WTC11 (cell line): ENCODE results near the gene HOXA2.

Experiments used
- CREB1 ChIP-seq: sonication (generic); formaldehyde crosslinking; IDR thresholded peaks from 2 replicates; pipeline ENCODE4 v1.8.0; 2023; ENCODE audit warnings: mild to moderate bottlenecking, missing genetic modification reagents
- FOXJ3 ChIP-seq: sonication (generic); formaldehyde crosslinking; IDR thresholded peaks from 2 replicates; pipeline ENCODE4 v1.9.0; 2021; ENCODE audit warnings: missing genetic modification reagents, mild to moderate bottlenecking, borderline replicate concordance
- GABPB1 ChIP-seq: sonication (generic); formaldehyde crosslinking; IDR thresholded peaks from 2 replicates; pipeline ENCODE4 v1.8.1; 2023; ENCODE audit warnings: mild to moderate bottlenecking, missing genetic modification reagents
- JUN ChIP-seq: sonication (generic); formaldehyde crosslinking; IDR thresholded peaks from 2 replicates; pipeline ENCODE4 v1.8.0; 2023; ENCODE audit warnings: mild to moderate bottlenecking, missing genetic modification reagents
- NFYB ChIP-seq: sonication (generic); formaldehyde crosslinking; conservative IDR thresholded peaks from 2 replicates; pipeline ENCODE4 v1.8.0; 2022; ENCODE audit warnings: low read depth, missing genetic modification reagents
- TCF7 ChIP-seq: sonication (generic); formaldehyde crosslinking; IDR thresholded peaks from 2 replicates; pipeline ENCODE4 v1.8.0; 2022; ENCODE audit warnings: mild to moderate bottlenecking, low read depth, missing genetic modification reagents, moderate library complexity
- TEAD4 ChIP-seq: sonication (generic); formaldehyde crosslinking; IDR thresholded peaks from 2 replicates; pipeline ENCODE4 v1.8.0; 2022; ENCODE audit warnings: mild to moderate bottlenecking, missing genetic modification reagents
- ZNF121 ChIP-seq: sonication (generic); formaldehyde crosslinking; IDR thresholded peaks from 2 replicates; pipeline ENCODE4 v1.8.0; 2023; ENCODE audit warnings: missing genetic modification reagents
- TF ChIP-seq, protein P1 (sequence below): fragments of 200-600 bp; IDR thresholded peaks from 2 replicates; pipeline ENCODE4 v1.8.0; 2022; ENCODE audit warnings: antibody characterized with exemption
- TF ChIP-seq, protein P2 (sequence below): sonication (generic); formaldehyde crosslinking; IDR thresholded peaks from 2 replicates; pipeline ENCODE4 v1.8.1; 2023; ENCODE audit warnings: mild to moderate bottlenecking, missing genetic modification reagents, moderate library complexity
- TF ChIP-seq, protein P3 (sequence below): sonication (generic); formaldehyde crosslinking; IDR thresholded peaks from 2 replicates; pipeline ENCODE4 v1.8.0; 2022; ENCODE audit warnings: mild to moderate bottlenecking, missing genetic modification reagents
- TF ChIP-seq, protein P4 (sequence below): sonication (generic); formaldehyde crosslinking; IDR thresholded peaks from 2 replicates; pipeline ENCODE4 v1.8.0; 2022; ENCODE audit warnings: missing genetic modification reagents

DNA sequence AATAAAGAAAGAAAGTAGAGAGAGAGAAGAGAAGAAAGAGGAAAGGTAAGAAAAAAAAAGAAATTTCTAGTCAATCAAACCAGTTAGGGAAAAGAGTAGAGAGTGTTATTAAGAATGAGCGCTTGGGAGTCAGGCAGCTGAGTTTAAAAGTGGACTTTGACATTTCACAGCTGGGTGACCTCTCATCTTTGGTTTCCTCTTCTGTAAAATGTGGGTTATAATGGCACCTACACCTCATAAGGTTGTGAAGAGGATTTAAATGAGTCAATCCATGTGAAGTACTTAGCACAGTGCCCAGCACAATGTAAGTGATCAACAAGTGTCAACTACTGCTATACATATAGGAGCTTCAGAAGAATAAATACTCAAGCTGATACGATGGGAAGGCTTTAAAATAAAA is 18.8 kb downstream of the HOXA2 start:
- TF ChIP-seq CREB1 (CRISPR knock-in tag) (no peak), JUN (no peak), FOXJ3 (CRISPR knock-in tag) (no peak), TEAD4 (CRISPR knock-in tag) (no peak), ZNF121 (CRISPR knock-in tag) (no peak), NFYB (CRISPR knock-in tag) (no peak), TCF7 (CRISPR knock-in tag) (no peak), GABPB1 (CRISPR knock-in tag) (no peak)
- TF ChIP-seq, protein P1, sequence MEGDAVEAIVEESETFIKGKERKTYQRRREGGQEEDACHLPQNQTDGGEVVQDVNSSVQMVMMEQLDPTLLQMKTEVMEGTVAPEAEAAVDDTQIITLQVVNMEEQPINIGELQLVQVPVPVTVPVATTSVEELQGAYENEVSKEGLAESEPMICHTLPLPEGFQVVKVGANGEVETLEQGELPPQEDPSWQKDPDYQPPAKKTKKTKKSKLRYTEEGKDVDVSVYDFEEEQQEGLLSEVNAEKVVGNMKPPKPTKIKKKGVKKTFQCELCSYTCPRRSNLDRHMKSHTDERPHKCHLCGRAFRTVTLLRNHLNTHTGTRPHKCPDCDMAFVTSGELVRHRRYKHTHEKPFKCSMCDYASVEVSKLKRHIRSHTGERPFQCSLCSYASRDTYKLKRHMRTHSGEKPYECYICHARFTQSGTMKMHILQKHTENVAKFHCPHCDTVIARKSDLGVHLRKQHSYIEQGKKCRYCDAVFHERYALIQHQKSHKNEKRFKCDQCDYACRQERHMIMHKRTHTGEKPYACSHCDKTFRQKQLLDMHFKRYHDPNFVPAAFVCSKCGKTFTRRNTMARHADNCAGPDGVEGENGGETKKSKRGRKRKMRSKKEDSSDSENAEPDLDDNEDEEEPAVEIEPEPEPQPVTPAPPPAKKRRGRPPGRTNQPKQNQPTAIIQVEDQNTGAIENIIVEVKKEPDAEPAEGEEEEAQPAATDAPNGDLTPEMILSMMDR = no peak
- TF ChIP-seq, protein P2, sequence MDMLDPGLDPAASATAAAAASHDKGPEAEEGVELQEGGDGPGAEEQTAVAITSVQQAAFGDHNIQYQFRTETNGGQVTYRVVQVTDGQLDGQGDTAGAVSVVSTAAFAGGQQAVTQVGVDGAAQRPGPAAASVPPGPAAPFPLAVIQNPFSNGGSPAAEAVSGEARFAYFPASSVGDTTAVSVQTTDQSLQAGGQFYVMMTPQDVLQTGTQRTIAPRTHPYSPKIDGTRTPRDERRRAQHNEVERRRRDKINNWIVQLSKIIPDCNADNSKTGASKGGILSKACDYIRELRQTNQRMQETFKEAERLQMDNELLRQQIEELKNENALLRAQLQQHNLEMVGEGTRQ = no peak
- TF ChIP-seq, protein P3, sequence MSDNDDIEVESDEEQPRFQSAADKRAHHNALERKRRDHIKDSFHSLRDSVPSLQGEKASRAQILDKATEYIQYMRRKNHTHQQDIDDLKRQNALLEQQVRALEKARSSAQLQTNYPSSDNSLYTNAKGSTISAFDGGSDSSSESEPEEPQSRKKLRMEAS (CRISPR knock-in tag) = no peak
- TF ChIP-seq, protein P4, sequence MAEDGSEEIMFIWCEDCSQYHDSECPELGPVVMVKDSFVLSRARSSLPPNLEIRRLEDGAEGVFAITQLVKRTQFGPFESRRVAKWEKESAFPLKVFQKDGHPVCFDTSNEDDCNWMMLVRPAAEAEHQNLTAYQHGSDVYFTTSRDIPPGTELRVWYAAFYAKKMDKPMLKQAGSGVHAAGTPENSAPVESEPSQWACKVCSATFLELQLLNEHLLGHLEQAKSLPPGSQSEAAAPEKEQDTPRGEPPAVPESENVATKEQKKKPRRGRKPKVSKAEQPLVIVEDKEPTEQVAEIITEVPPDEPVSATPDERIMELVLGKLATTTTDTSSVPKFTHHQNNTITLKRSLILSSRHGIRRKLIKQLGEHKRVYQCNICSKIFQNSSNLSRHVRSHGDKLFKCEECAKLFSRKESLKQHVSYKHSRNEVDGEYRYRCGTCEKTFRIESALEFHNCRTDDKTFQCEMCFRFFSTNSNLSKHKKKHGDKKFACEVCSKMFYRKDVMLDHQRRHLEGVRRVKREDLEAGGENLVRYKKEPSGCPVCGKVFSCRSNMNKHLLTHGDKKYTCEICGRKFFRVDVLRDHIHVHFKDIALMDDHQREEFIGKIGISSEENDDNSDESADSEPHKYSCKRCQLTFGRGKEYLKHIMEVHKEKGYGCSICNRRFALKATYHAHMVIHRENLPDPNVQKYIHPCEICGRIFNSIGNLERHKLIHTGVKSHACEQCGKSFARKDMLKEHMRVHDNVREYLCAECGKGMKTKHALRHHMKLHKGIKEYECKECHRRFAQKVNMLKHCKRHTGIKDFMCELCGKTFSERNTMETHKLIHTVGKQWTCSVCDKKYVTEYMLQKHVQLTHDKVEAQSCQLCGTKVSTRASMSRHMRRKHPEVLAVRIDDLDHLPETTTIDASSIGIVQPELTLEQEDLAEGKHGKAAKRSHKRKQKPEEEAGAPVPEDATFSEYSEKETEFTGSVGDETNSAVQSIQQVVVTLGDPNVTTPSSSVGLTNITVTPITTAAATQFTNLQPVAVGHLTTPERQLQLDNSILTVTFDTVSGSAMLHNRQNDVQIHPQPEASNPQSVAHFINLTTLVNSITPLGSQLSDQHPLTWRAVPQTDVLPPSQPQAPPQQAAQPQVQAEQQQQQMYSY (CRISPR knock-in tag) = no peak
